ENCODE measurements around the gene RASGRF2.

DNA sequence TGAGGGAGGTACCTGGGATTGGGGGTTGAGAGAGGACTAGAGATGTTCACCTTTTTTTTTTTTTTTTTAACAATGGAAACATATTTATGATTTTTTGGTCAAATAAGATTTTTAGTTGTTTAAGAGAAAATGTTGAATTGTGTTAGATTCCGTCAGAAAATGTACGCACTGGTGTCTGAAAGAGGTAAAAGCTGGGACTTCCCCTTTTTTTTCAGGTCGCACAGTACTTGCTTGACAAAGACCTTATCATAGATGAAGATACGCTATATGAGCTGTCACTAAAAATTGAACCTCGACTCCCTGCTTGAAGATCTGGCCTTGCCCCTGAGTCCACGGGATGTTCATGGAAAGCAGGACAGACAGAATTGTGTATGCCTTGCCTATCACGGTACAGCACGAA is 265.3 kb downstream of the RASGRF2 start:
- no peak for TF ChIP-seq CTCF (conservative IDR thresholded peaks at IDR 0.05; ENCODE audit: low read depth, low read length)
- no peak for TF ChIP-seq EZH2phosphoT487 (IDR thresholded peaks at IDR 0.05; ENCODE audit: borderline replicate concordance, low read length)
- TF ChIP-seq EZH2 (IDR thresholded peaks at IDR 0.05; ENCODE audit: low read length, unreplicated experiment), result no peak

Data from PC-3 (cell line).